GM12878 (cell line): Measurements from ENCODE around the gene ZDHHC14. TPM values are rescaled to one million over a fixed set of nuclear protein-coding genes. Genes with fewer than 3 reads are reported as not detected.
A peak's percentile ranks its signal among the peaks of the same experiment; 100 is the strongest.

ENCODE experiments used
- ATAC-seq: fragments of 200-7000 bp; cut with Tn5 transposase; 3 replicates; pipeline ENCODE4 v1.9.1; 2020; ENCODE audit warnings: mild to moderate bottlenecking, moderate library complexity
- BruUV-seq: library from RNA; stranded (reverse); fragments of 400-500 nt; replicated peaks from 2 replicates; lab custom pipeline; 2021; lab: Mats Ljungman, UMichigan
- CTCF ChIA-PET: fragments of 300-600 bp; sonication (Branson Sonifier 250); formaldehyde crosslinking; extraction: SDS; loops from one replicate; lab custom pipeline; 2021; ENCODE audit warnings: inconsistent platforms; lab: Yijun Ruan, JAX
- POLR2A ChIA-PET: fragments of 350-600 bp; formaldehyde crosslinking; extraction: SDS; loops from one replicate; lab custom pipeline; 2021; ENCODE audit warnings: inconsistent platforms; lab: Charles Lee
- RAD21 ChIA-PET: fragments of 300-600 bp; sonication (Branson Sonifier 250); formaldehyde crosslinking; loops from one replicate; lab custom pipeline; 2023; ENCODE audit warnings: antibody characterized with exemption; ENCODE audit not compliant: unreplicated experiment; lab: Charles Lee
- SMC1A ChIA-PET: fragments of 300-600 bp; sonication (Branson Sonifier 250); formaldehyde crosslinking; loops from one replicate; lab custom pipeline; 2023; ENCODE audit not compliant: unreplicated experiment, uncharacterized antibody; lab: Charles Lee
- DNase-seq: peaks from one replicate; pipeline ENCODE4 v3.0.0-alpha.2; 2011; ENCODE audit warnings: low read depth, low spot score
- FAIRE-seq: peaks from 3 replicates; lab custom pipeline; 2011; peaks lifted over from hg19 to GRCh38; lab: Jason Lieb, UNC
- H2AFZ ChIP-seq: 2 replicates; pipeline ENCODE4 v1.6.0; 2011; ENCODE audit warnings: low read depth, low read length, control low read depth; ENCODE audit not compliant: control insufficient read depth
- H3K27ac ChIP-seq: 2 replicates; pipeline ENCODE4 v1.5.1; 2011; ENCODE audit warnings: control low read depth; ENCODE audit not compliant: control insufficient read depth, insufficient read depth
- H3K27me3 ChIP-seq, 2 experiments: replicated peaks in 1 of 2; 2 replicates each; pipeline versions ENCODE4 v1.6.0 to v1.6.1; 2011; ENCODE audit warnings: low read length in 1 of 2; ENCODE audit not compliant: control insufficient read depth in 2 of 2, insufficient read depth in 2 of 2
- H3K36me3 ChIP-seq, 2 experiments: 2 replicates each; pipeline ENCODE4 v1.5.1; 2011; ENCODE audit warnings: low read length in 1 of 2; ENCODE audit not compliant: control insufficient read depth in 2 of 2, insufficient read depth in 2 of 2
- H3K4me1 ChIP-seq: 2 replicates; pipeline ENCODE4 v1.6.1; 2011; ENCODE audit warnings: mild to moderate bottlenecking, low read length, moderate library complexity, mixed read lengths; ENCODE audit not compliant: control insufficient read depth, insufficient read depth
- H3K4me2 ChIP-seq: 2 replicates; pipeline ENCODE4 v1.6.0; 2011; ENCODE audit warnings: control low read depth; ENCODE audit not compliant: control insufficient read depth, insufficient read depth
- H3K4me3 ChIP-seq: fragments of 200-600 bp; sonication (generic); 2 replicates; pipeline ENCODE4 v1.5.1; 2016
- H3K79me2 ChIP-seq: 2 replicates; pipeline ENCODE4 v1.6.0; 2011; ENCODE audit warnings: low read length; ENCODE audit not compliant: control insufficient read depth, insufficient read depth
- H3K9ac ChIP-seq: 2 replicates; pipeline ENCODE4 v1.8.0; 2011; ENCODE audit warnings: low read length, control low read depth, mixed read lengths; ENCODE audit not compliant: control insufficient read depth, insufficient read depth
- H3K9me3 ChIP-seq: replicated peaks from 3 replicates; pipeline ENCODE4 v1.5.1; 2011; ENCODE audit warnings: mild to moderate bottlenecking, low read length; ENCODE audit not compliant: control insufficient read depth, insufficient read depth
- H4K20me1 ChIP-seq: 2 replicates; pipeline ENCODE4 v1.6.0; 2011; ENCODE audit not compliant: control insufficient read depth, insufficient read depth
- CHD2 ChIP-seq: IDR thresholded peaks from 2 replicates; pipeline ENCODE4 v1.6.1; 2011; ENCODE audit warnings: low read depth, low read length, improper control_type of control experiment, borderline replicate concordance
- DPF2 ChIP-seq: fragments of 450-650 bp; IDR thresholded peaks from 2 replicates; pipeline ENCODE4 v1.6.1; 2017; ENCODE audit warnings: mild to moderate bottlenecking
- IKZF2 ChIP-seq, 2 experiments: fragments of 450-650 bp; IDR thresholded peaks; 2 replicates each; pipeline ENCODE4 v1.6.1; 2017; ENCODE audit warnings: mild to moderate bottlenecking in 2 of 2, moderate library complexity in 2 of 2
- NBN ChIP-seq: fragments of 450-650 bp; IDR thresholded peaks from 2 replicates; pipeline ENCODE4 v1.6.1; 2016
- SPI1 ChIP-seq: IDR thresholded peaks from 2 replicates; pipeline ENCODE4 v1.6.1; 2011; ENCODE audit warnings: low read depth, mild to moderate bottlenecking, low read length, moderate library complexity, borderline replicate concordance; ENCODE audit not compliant: insufficient read depth
- WGBS: methylation state at CpG from one replicate; pipeline ENCODE4 v1.1.6; 2016; ENCODE audit warnings: low lambda C conversion rate; ENCODE audit not compliant: insufficient replicate concordance, insufficient coverage; ENCODE audit errors: missing lambda C conversion rate; 5-methylcytosine and 5-hydroxymethylcytosine counted together
- in situ Hi-C: fragments of 300-500 bp; cut with MboI; formaldehyde crosslinking; loops from 9 replicates; pipeline ENCODE4 v1.14.3; 2018; ENCODE audit warnings: mixed read lengths
- intact Hi-C: fragments of 100-400 bp; cut with micrococcal nuclease; formaldehyde crosslinking; loops from one replicate; pipeline ENCODE4 v1.14.2; 2022; ENCODE audit not compliant: unreplicated experiment
- polyA plus RNA-seq, 11 experiments: library from polyadenylated mRNA; depleted of rRNA in 4 of 11; unstranded in 6 of 11; stranded (reverse) in 5 of 11; fragments of >200 nt; fragmentation: Nextera tagmentation in 4 of 11; fragmentation: Illumina TruSeq in 1 of 11; extraction: Ambion mirVana in 4 of 11; extraction: Trizol in 1 of 11; gene quantifications; 1 replicate in 1 of 11; 2 replicates in 10 of 11; pipeline versions ENCODE4 v1.2.1 to v1.2.3, GENCODE V29; 2011 to 2016; ENCODE audit warnings: inconsistent platforms in 2 of 11, missing spikeins in 2 of 11, low read depth in 1 of 11
- total RNA-seq, 4 experiments: library from RNA; depleted of rRNA in 3 of 4; stranded (reverse); fragments of >200 nt in 3 of 4; fragmentation: Illumina TruSeq in 1 of 4; extraction: Trizol in 1 of 4; gene quantifications; 2 replicates each; pipeline versions ENCODE4 v1.2.1 to v1.2.3, GENCODE V29; 2013 to 2021
- TF ChIP-seq, protein P1 (sequence below): fragments of 450-650 bp; conservative IDR thresholded peaks from 2 replicates; pipeline ENCODE4 v1.6.1; 2017; ENCODE audit warnings: mild to moderate bottlenecking, moderate library complexity
- TF ChIP-seq, protein P2 (sequence below): IDR thresholded peaks from 2 replicates; pipeline ENCODE4 v1.6.1; 2012; ENCODE audit warnings: low read depth, low read length, improper control_type of control experiment
- TF ChIP-seq, protein P3 (sequence below), 3 experiments: IDR thresholded peaks in 2 of 3; conservative IDR thresholded peaks in 1 of 3; 2 replicates each; pipeline ENCODE4 v1.5.1; 2011; ENCODE audit warnings: low read depth in 3 of 3, low read length in 3 of 3, mild to moderate bottlenecking in 3 of 3, control low read depth in 2 of 3, moderate library complexity in 2 of 3, inconsistent platforms in 1 of 3, mixed read lengths in 1 of 3; ENCODE audit not compliant: control insufficient read depth in 2 of 3, insufficient read depth in 1 of 3; ENCODE audit errors: extremely low read depth in 1 of 3
- TF ChIP-seq, protein P4 (sequence below): fragments of 450-650 bp; IDR thresholded peaks from 2 replicates; pipeline ENCODE4 v1.6.1; 2016; ENCODE audit warnings: mild to moderate bottlenecking

The ZDHHC14 gene
- total and polyA plus RNA-seq, 10 of the 15 experiments (the other 5 are each of a cell fraction or from before 2014, with no cell fraction given): 0.15 to 16.0 (median 0.76) TPM; not detected in 1

DNA sequence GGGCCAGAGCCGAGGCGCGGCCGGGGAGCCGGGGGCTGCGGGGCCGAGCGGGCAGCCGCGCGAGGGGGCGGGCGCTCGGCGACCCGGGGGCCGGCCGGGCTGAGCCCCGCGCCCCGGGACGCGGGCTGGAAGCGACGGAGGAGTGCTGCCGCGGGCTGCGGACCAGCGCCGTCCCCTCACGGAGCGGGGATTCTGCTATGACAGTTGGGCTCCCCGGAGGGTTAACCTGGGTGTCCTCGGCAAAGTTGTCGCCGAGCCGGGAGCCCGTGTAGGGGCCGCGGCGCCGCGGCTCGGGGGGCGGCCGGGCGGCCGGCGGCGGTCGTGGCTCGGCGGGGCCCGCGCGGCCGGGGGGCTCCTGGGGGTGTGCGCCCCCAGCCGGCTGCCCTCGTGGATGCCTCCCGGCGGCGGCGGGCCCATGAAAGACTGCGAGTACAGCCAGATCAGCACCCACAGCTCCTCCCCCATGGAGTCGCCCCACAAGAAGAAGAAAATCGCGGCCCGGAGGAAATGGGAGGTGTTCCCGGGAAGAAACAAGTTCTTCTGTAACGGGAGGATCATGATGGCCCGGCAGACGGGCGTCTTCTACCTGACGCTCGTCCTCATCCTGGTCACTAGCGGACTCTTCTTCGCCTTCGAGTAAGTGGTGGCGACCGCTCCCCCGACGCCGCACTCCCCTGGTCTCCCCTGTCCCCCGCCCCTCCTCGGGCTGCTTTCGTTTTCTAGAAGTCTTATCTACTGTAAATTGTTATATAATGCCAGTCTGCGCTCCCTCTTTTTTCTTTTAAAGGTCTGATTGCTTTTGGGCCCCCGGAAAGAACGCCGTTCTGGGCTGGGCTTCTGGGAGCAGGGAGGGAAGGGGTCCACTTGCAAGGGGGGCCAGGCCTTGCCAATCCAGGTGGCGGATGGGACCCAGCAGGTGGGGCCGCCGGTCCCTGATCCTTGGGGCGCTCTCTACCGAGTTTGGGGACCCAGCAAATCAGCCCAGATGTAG, 936 bp downstream of the ZDHHC14 start:
- 1% methylated on average over 78 of the region's 96 CpGs for WGBS
- Histone ChIP-seq H3K4me3 (peak overlapping the region; percentile 98), H3K79me2 (no peaks in the 10 kb centered on the region; the same call in 1 of the 2 replicates)

More for the DNA sequence above, 936 bp downstream of the ZDHHC14 start:
- H2AFZ ChIP-seq: no peak overlapping the region; the same call in 1 of the 2 replicates
- no peak for DNase-seq
- no peaks in the 10 kb centered on the region for H3K36me3 ChIP-seq
- RAD21 ChIA-PET: interaction anchor here (1.3 to 7.0 kb wide), 3 partner anchors 81 to 230 kb away, joined by 3 to 100 read pairs (median 4); no protein-coding TSS in a partner anchor
- SMC1A ChIA-PET: interaction anchor here (1.0 to 5.1 kb wide), 5 partner anchors 57 to 81 kb away, joined by 3 to 34 read pairs (median 4); partner anchors contain the start of gene TMEM242
- peak overlapping the region; percentile 45; the same call in 1 of the 2 replicates for H3K9ac ChIP-seq
- H3K4me1 ChIP-seq: no peaks in the 10 kb centered on the region
- no peak overlapping the region for H3K27ac ChIP-seq
- POLR2A ChIA-PET: interaction anchor here (0.5 to 4.6 kb wide), 3 partner anchors 31 to 80 kb away, joined by 3 to 58 read pairs (median 3); partner anchors contain the start of gene TMEM242
- H3K9me3 ChIP-seq: no peaks in the 10 kb centered on the region
- H3K27me3 ChIP-seq: peaks cover 0 to 4% of the 10 kb centered on the region in 2 experiments; a peak in 1 of 4 replicates
- no peak for FAIRE-seq
- intact Hi-C loops: loop anchor here (2.0 to 5.0 kb wide), 7 partner anchors 59 to 380 kb away; partner anchors contain the start of gene TMEM242
- 0 out of 2 replicates have a peak, but pooled peaks cover 3% of the 10 kb centered on the region for H4K20me1 ChIP-seq
- no peak for ATAC-seq
- TF ChIP-seq DPF2 (no peak), IKZF2 (IDR thresholded peaks at IDR 0.05) (peak in 1 of 2 experiments; percentile 16; a peak in 1 of 4 replicates), SPI1 (no peak), CHD2 (0 out of 2 replicates have a peak, but pooled peaks have one; percentile 14), NBN (0 out of 2 replicates have a peak, but pooled peaks have one; percentile 39)
- TF ChIP-seq, protein P1, sequence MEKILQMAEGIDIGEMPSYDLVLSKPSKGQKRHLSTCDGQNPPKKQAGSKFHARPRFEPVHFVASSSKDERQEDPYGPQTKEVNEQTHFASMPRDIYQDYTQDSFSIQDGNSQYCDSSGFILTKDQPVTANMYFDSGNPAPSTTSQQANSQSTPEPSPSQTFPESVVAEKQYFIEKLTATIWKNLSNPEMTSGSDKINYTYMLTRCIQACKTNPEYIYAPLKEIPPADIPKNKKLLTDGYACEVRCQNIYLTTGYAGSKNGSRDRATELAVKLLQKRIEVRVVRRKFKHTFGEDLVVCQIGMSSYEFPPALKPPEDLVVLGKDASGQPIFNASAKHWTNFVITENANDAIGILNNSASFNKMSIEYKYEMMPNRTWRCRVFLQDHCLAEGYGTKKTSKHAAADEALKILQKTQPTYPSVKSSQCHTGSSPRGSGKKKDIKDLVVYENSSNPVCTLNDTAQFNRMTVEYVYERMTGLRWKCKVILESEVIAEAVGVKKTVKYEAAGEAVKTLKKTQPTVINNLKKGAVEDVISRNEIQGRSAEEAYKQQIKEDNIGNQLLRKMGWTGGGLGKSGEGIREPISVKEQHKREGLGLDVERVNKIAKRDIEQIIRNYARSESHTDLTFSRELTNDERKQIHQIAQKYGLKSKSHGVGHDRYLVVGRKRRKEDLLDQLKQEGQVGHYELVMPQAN: 0 out of 2 replicates have a peak, but pooled peaks have one; percentile 27
- TF ChIP-seq, protein P2, sequence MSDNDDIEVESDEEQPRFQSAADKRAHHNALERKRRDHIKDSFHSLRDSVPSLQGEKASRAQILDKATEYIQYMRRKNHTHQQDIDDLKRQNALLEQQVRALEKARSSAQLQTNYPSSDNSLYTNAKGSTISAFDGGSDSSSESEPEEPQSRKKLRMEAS: peak; percentile 27; the same call in 1 of the 2 replicates
- TF ChIP-seq, protein P3, sequence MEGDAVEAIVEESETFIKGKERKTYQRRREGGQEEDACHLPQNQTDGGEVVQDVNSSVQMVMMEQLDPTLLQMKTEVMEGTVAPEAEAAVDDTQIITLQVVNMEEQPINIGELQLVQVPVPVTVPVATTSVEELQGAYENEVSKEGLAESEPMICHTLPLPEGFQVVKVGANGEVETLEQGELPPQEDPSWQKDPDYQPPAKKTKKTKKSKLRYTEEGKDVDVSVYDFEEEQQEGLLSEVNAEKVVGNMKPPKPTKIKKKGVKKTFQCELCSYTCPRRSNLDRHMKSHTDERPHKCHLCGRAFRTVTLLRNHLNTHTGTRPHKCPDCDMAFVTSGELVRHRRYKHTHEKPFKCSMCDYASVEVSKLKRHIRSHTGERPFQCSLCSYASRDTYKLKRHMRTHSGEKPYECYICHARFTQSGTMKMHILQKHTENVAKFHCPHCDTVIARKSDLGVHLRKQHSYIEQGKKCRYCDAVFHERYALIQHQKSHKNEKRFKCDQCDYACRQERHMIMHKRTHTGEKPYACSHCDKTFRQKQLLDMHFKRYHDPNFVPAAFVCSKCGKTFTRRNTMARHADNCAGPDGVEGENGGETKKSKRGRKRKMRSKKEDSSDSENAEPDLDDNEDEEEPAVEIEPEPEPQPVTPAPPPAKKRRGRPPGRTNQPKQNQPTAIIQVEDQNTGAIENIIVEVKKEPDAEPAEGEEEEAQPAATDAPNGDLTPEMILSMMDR (IDR thresholded peaks at IDR 0.05 in 2 of 3, conservative IDR thresholded peaks at IDR 0.05 in 1 of 3; ENCODE audit: control insufficient read depth in 2 of 3, extremely low read depth in 1 of 3, insufficient read depth in 1 of 3, low read depth in 3 of 3, low read length in 3 of 3): peak in 2 of 3 experiments; percentile 29 to 33; a peak in 3 of 6 replicates
- TF ChIP-seq, protein P4, sequence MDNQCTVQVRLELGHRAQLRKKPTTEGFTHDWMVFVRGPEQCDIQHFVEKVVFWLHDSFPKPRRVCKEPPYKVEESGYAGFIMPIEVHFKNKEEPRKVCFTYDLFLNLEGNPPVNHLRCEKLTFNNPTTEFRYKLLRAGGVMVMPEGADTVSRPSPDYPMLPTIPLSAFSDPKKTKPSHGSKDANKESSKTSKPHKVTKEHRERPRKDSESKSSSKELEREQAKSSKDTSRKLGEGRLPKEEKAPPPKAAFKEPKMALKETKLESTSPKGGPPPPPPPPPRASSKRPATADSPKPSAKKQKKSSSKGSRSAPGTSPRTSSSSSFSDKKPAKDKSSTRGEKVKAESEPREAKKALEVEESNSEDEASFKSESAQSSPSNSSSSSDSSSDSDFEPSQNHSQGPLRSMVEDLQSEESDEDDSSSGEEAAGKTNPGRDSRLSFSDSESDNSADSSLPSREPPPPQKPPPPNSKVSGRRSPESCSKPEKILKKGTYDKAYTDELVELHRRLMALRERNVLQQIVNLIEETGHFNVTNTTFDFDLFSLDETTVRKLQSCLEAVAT: peak; percentile 53; the same call in 1 of the 2 replicates
- H3K4me2 ChIP-seq: peak overlapping the region; percentile 92
- CTCF ChIA-PET: interaction anchor here (0.6 to 1.2 kb wide), 4 partner anchors 36 to 81 kb away, joined by 3 read pairs; no protein-coding TSS in a partner anchor
- no TSS peak for BruUV-seq
- in situ Hi-C loops: no loop called here
